Measurements from ENCODE around the gene DONSON.
A peak's percentile ranks its signal among the peaks of the same experiment; 100 is the strongest.
"Not testable (repeated sequence)": the region's sequence is repeated elsewhere in the genome, so short reads cannot be mapped to it uniquely, and the experiment has no call there.

GRCh38 chr21:33576741-33577141 is 11.7 kb downstream of the DONSON start:
- TF ChIP-seq CTCF (CRISPR knock-in tag; IDR thresholded peaks at IDR 0.05); ZNF256 (CRISPR knock-in tag; conservative IDR thresholded peaks at IDR 0.05); RXRA (CRISPR knock-in tag; IDR thresholded peaks at IDR 0.05); KLF13 (CRISPR knock-in tag; IDR thresholded peaks at IDR 0.05); MXI1 (IDR thresholded peaks at IDR 0.05; ENCODE audit: borderline replicate concordance, low read depth, low read length); TAF1 (CRISPR knock-in tag; IDR thresholded peaks at IDR 0.05); PAWR (CRISPR knock-in tag; IDR thresholded peaks at IDR 0.05; ENCODE audit: borderline replicate concordance); DNMT1 (CRISPR knock-in tag; IDR thresholded peaks at IDR 0.05); RAD51 (IDR thresholded peaks at IDR 0.05; ENCODE audit: borderline replicate concordance); MAFK (conservative IDR thresholded peaks at IDR 0.05 in 1 of 2, IDR thresholded peaks at IDR 0.05 in 1 of 2; ENCODE audit: low read length in 2 of 2); ZNF33B (CRISPR knock-in tag; IDR thresholded peaks at IDR 0.05): not testable (repeated sequence)
- peak; percentile 89 to 90 for TF ChIP-seq EP300 (IDR thresholded peaks at IDR 0.05; ENCODE audit: low read depth in 2 of 2, low read length in 2 of 2)
- TF ChIP-seq EP300 (CRISPR knock-in tag; IDR thresholded peaks at IDR 0.05; ENCODE audit: borderline replicate concordance): peak; percentile 94
